ENCODE measurements around the gene TSEN15. TPM values are rescaled to one million over a fixed set of nuclear protein-coding genes. Genes with fewer than 3 reads are reported as not detected.

Gene TSEN15
- total RNA-seq, 1 experiment from 2014 or later: 71.4 TPM

GRCh38 chr1:184022668-184023067 is 28.9 kb upstream of the TSEN15 start:
- DNase-seq: no peak
- H3K9me3 ChIP-seq: no peaks in the 10 kb centered on the region
- ChIA-PET CTCF (interaction anchor here (0.9 kb wide), 1 partner anchor 13 kb away, joined by 3 read pairs; no protein-coding TSS in a partner anchor), POLR2A (no interaction called here)
- BruUV-seq (replicated peaks): no TSS peak
- TF ChIP-seq CTCF (IDR thresholded peaks at IDR 0.05; ENCODE audit: insufficient read depth in 1 of 2, low read depth in 1 of 2, low read length in 1 of 2, severe bottlenecking in 1 of 2, unreplicated experiment in 1 of 2): no peak
- no peak overlapping the region for H3K4me3 Mint-ChIP-seq (ENCODE audit: unreplicated experiment)
- no peak overlapping the region for H3K27ac Mint-ChIP-seq (ENCODE audit: unreplicated experiment)
- no peaks in the 10 kb centered on the region for H3K36me3 ChIP-seq (ENCODE audit: control insufficient read depth, insufficient read depth, low read length)
- H3K27me3 ChIP-seq (replicated peaks; ENCODE audit: control insufficient read depth, insufficient read depth, low read length): no peaks in the 10 kb centered on the region
- H3K4me1 Mint-ChIP-seq (ENCODE audit: low read depth, unreplicated experiment): no peaks in the 10 kb centered on the region
- no peak overlapping the region for H3K4me3 ChIP-seq (ENCODE audit: low read depth, low read length)
- 0 out of 2 replicates have a peak, but pooled peaks cover 3% of the 10 kb centered on the region for H3K4me1 ChIP-seq
- intact Hi-C loops (cut with micrococcal nuclease; ENCODE audit: unreplicated experiment): no loop called here
- no peaks in the 10 kb centered on the region for H3K9me3 Mint-ChIP-seq (ENCODE audit: unreplicated experiment)
- H3K36me3 Mint-ChIP-seq (ENCODE audit: insufficient read depth, unreplicated experiment): no peaks in the 10 kb centered on the region
- no peaks in the 10 kb centered on the region for H3K27me3 Mint-ChIP-seq (ENCODE audit: insufficient read depth, unreplicated experiment)

GRCh38 chr1:184023171-184023570 is 28.4 kb upstream of the TSEN15 start:
- Mint-ChIP-seq H3K36me3 (ENCODE audit: insufficient read depth, unreplicated experiment) (no peaks in the 10 kb centered on the region), H3K27me3 (ENCODE audit: insufficient read depth, unreplicated experiment) (no peaks in the 10 kb centered on the region), H3K4me1 (ENCODE audit: low read depth, unreplicated experiment) (no peaks in the 10 kb centered on the region), H3K9me3 (ENCODE audit: unreplicated experiment) (no peaks in the 10 kb centered on the region), H3K27ac (ENCODE audit: unreplicated experiment) (no peak overlapping the region), H3K4me3 (ENCODE audit: unreplicated experiment) (no peak overlapping the region)
- H3K9me3 ChIP-seq: no peaks in the 10 kb centered on the region
- DNase-seq: no peak
- TF ChIP-seq CTCF (IDR thresholded peaks at IDR 0.05; ENCODE audit: insufficient read depth in 1 of 2, low read depth in 1 of 2, low read length in 1 of 2, severe bottlenecking in 1 of 2, unreplicated experiment in 1 of 2): no peak
- ChIA-PET CTCF (interaction anchor here (0.9 kb wide), 1 partner anchor 13 kb away, joined by 3 read pairs; no protein-coding TSS in a partner anchor), POLR2A (no interaction called here)
- H3K4me3 ChIP-seq (ENCODE audit: low read depth, low read length): no peak overlapping the region
- intact Hi-C loops (cut with micrococcal nuclease; ENCODE audit: unreplicated experiment): no loop called here
- 0 out of 2 replicates have a peak, but pooled peaks cover 3% of the 10 kb centered on the region for H3K4me1 ChIP-seq
- H3K27me3 ChIP-seq (replicated peaks; ENCODE audit: control insufficient read depth, insufficient read depth, low read length): no peaks in the 10 kb centered on the region
- no peaks in the 10 kb centered on the region for H3K36me3 ChIP-seq (ENCODE audit: control insufficient read depth, insufficient read depth, low read length)
- BruUV-seq (replicated peaks): no TSS peak

- DNase-seq: no peak
- Histone ChIP-seq H3K9me3 (no peaks in the 10 kb centered on the region), H3K4me3 (ENCODE audit: low read depth, low read length) (no peak overlapping the region), H3K27me3 (replicated peaks; ENCODE audit: control insufficient read depth, insufficient read depth, low read length) (no peaks in the 10 kb centered on the region), H3K36me3 (ENCODE audit: control insufficient read depth, insufficient read depth, low read length) (no peaks in the 10 kb centered on the region), H3K4me1 (peaks cover 6% of the 10 kb centered on the region; the same call in 1 of the 2 replicates)
- no peak overlapping the region for H3K27ac Mint-ChIP-seq (ENCODE audit: unreplicated experiment)
- no peaks in the 10 kb centered on the region for H3K9me3 Mint-ChIP-seq (ENCODE audit: unreplicated experiment)
- no peaks in the 10 kb centered on the region for H3K27me3 Mint-ChIP-seq (ENCODE audit: insufficient read depth, unreplicated experiment)
- no peak overlapping the region for H3K4me3 Mint-ChIP-seq (ENCODE audit: unreplicated experiment)
- H3K36me3 Mint-ChIP-seq (ENCODE audit: insufficient read depth, unreplicated experiment): no peaks in the 10 kb centered on the region
- ChIA-PET CTCF (interaction anchor here (1.0 kb wide), 1 partner anchor 11 kb away, joined by 3 read pairs; no protein-coding TSS in a partner anchor), POLR2A (no interaction called here)
- no TSS peak for BruUV-seq (replicated peaks)
- intact Hi-C loops (cut with micrococcal nuclease; ENCODE audit: unreplicated experiment): no loop called here
- H3K4me1 Mint-ChIP-seq (ENCODE audit: low read depth, unreplicated experiment): peaks cover 5% of the 10 kb centered on the region
- no peak for TF ChIP-seq CTCF (IDR thresholded peaks at IDR 0.05; ENCODE audit: insufficient read depth in 1 of 2, low read depth in 1 of 2, low read length in 1 of 2, severe bottlenecking in 1 of 2, unreplicated experiment in 1 of 2)
These were observed 26.3 kb upstream of the TSEN15 start for GRCh38 chr1:184025242-184025675.
